ENCODE data around the gene PNN. TPM values are rescaled to one million over a fixed set of nuclear protein-coding genes. Genes with fewer than 3 reads are reported as not detected.
"Not testable (repeated sequence)": the region's sequence is repeated elsewhere in the genome, so short reads cannot be mapped to it uniquely, and the experiment has no call there.

Gene PNN
- polyA plus RNA-seq: 10 to 100 TPM in 2 of 3 donors, 1 to 10 TPM in 1; 9.5 to 34.7 (median 17.1) TPM

DNA sequence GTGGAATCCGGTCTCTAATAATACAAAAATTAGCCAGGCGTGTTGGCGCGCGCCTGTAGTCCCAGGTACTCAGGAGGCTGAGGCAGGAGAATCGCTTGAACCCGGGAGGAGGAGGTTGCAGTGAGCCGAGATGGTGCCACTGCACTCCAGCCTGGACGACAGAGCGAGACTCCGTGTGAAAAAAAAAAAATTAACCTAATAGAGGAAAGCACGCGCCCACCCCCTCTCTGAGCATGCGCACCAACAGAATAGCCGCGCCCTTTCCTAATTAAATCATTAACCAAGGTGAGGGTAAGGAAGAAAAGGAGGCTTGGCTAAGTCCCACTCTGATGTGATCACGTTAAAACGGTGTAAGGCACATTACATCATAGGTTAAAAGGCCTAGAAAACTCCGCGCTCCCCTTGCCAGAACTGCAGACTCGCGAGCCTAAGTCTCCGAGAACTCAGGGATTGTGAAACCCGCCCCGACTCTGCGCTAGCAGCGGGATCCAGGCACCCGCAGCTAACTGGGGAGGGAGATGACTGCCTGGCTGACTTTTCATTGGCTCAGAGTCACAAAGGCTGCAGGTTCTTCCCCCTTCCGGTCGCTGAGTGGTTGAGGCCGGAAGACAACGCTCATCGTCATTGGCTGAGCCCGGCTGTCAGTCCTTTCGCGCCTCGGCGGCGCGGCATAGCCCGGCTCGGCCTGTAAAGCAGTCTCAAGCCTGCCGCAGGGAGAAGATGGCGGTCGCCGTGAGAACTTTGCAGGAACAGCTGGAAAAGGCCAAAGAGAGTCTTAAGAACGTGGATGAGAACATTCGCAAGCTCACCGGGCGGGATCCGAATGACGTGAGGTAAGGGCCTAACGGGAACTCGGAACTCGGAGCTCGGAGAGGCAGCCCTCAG is at the start of gene PNN:
TSS of gene PNN (plus strand) at position 695 of the 885 bp plus-strand sequence. CDS start at position 721, 26 bp downstream.
- H3K27me3 Mint-ChIP-seq (ENCODE audit: low read depth in 3 of 3): peaks cover 13 to 25% (median 18%) of the 10 kb centered on the region in 3 donors
- H3K4me1 Mint-ChIP-seq: peaks cover 47 to 59% of the 10 kb centered on the region in 2 donors
- peaks cover 15 to 26% (median 17%) of the 10 kb centered on the region in 3 donors for H3K36me3 Mint-ChIP-seq
- H3K27ac Mint-ChIP-seq: peak within 1 kb of the TSS; percentile 98 to 100 (median 99)
- peak within 1 kb of the TSS; percentile 97 to 100 (median 99) for H3K4me3 Mint-ChIP-seq
- DNase-seq: peak; percentile 97
- H3K9me3 Mint-ChIP-seq: no peaks in the 10 kb centered on the region

DNA sequence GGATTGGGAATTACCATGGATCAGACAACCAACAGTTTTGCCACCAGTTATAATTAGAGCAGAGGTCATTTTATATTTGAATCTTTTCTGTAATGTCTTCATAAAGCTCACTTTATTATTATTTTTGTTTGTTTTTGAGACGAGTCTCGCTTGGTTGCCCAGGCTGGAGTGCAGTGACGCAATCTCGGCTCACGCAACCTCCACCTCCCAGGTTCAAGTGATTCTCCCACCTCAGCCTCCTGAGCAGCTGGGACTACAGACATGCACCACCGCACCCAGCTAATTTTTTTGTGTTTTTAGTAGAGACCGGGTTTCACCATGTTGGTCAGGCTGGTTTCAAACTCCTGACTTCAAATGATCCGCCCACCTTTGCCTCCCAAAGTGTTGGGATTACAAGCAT is 37.2 kb upstream of the PNN start:
- DNase-seq; H3K9me3 Mint-ChIP-seq; H3K27me3 Mint-ChIP-seq (ENCODE audit: low read depth in 3 of 3); H3K4me3 Mint-ChIP-seq: not testable (repeated sequence)
- H3K36me3 Mint-ChIP-seq: peaks cover 14 to 38% (median 26%) of the 10 kb centered on the region in 3 donors
- H3K27ac Mint-ChIP-seq: peak overlapping the region in 1 of 6 donors; percentile 8
- peaks cover 14 to 15% of the 10 kb centered on the region in 2 donors for H3K4me1 Mint-ChIP-seq

DNA sequence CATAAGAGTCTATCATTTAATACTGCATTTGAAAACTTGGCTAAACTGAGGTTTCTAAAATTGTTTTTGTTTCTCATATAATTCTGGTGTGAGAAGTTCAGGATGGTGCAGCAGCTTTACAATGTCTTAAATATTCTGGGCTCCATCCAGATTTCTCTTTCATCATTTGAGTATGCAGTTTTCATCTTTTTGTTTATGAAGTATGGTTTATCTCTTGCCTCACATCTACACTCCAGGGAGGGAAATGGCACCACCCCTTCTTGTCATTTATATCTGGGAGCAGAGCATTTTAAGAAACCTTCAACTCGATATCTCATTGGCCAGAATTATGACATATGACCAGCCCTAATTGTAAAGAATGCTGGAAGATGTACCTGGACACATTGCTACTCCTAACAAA is 36.6 kb upstream of the PNN start:
- no peaks in the 10 kb centered on the region for H3K27me3 Mint-ChIP-seq (ENCODE audit: low read depth in 3 of 3)
- H3K27ac Mint-ChIP-seq: no peak overlapping the region
- H3K4me1 Mint-ChIP-seq: peaks cover 15 to 19% of the 10 kb centered on the region in 2 donors
- no peak for DNase-seq
- no peak overlapping the region for H3K4me3 Mint-ChIP-seq
- peaks cover 18 to 43% (median 27%) of the 10 kb centered on the region in 3 donors for H3K36me3 Mint-ChIP-seq
- peaks cover 0 to 2% (median 0%) of the 10 kb centered on the region in 6 donors for H3K9me3 Mint-ChIP-seq

DNA sequence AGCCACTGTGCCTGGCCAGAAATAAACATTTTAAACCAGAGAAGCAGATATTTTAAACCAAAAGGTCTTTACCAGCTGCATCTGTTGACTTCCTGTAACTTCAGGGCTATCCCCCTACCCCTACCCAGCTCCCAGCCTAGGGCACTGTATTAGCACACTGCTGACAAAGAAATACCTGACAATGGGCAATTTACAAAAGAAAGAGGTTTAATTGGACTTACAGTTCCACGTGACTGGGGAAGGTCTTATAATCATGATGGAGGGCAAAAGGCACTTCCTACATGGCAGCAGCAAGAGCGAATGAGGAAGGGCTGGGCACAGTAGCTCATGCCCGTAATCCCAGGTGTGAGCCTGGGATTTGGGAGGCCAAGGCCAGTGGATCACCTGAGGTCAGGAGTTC is 34.9 kb upstream of the PNN start:
- Mint-ChIP-seq H3K9me3 (peaks cover 0 to 2% (median 0%) of the 10 kb centered on the region in 6 donors), H3K27ac (peak overlapping the region in 4 of 6 donors; percentile 15 to 67 (median 42)), H3K4me1 (peaks cover 15 to 19% of the 10 kb centered on the region in 2 donors), H3K4me3 (peak overlapping the region in 1 of 5 donors; percentile 35), H3K36me3 (peaks cover 18 to 30% (median 24%) of the 10 kb centered on the region in 3 donors), H3K27me3 (ENCODE audit: low read depth in 3 of 3) (no peaks in the 10 kb centered on the region)
- DNase-seq: no peak

DNA sequence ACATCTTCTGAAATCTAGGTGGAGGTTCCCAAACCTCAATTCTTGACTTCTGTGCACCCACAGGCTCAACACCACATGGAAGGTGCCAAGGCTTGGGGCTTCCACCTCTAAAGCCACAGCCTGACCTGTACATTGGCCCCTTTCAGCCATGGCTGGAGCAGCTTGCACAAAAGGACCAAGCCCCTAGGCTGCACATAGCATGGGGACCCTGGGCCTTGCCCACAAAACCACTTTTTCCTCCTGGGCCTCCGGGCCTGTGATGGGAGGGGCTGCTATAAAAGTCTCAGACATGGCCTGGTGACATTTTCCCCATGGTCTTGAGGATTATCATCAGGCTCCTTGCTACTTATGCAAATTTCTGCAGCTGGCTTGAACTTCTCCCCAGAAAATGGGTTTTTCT is 33.4 kb upstream of the PNN start:
- H3K36me3 Mint-ChIP-seq: peaks cover 15 to 27% (median 24%) of the 10 kb centered on the region in 3 donors
- not testable (repeated sequence) for DNase-seq; H3K4me3 Mint-ChIP-seq; H3K27ac Mint-ChIP-seq; H3K27me3 Mint-ChIP-seq (ENCODE audit: low read depth in 3 of 3); H3K9me3 Mint-ChIP-seq
- H3K4me1 Mint-ChIP-seq: peaks cover 15 to 19% of the 10 kb centered on the region in 2 donors

DNA sequence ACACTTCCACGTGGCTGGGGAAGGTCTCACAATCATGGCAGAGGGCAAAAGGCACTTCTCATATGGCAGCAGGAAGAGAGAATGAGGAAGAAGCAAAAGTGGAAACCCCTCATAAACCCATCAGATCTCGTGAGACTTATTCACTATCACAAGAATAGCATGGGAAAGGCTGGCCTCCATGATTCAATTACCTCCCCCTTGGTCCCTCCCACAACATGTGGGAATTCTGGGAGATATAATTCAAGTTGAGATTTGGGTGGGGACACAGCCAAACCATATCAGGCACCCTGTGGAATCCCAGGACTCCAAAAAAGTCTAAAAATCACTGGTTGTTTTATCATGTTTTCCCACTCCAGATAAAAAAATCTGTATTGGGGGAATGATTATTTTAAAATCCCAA is 31.8 kb upstream of the PNN start:
- Mint-ChIP-seq H3K36me3 (peaks cover 15 to 36% (median 33%) of the 10 kb centered on the region in 3 donors), H3K27ac (peak overlapping the region in 1 of 6 donors; percentile 3), H3K4me1 (peaks cover 15 to 19% of the 10 kb centered on the region in 2 donors)
- H3K27me3 Mint-ChIP-seq (ENCODE audit: low read depth in 3 of 3); H3K9me3 Mint-ChIP-seq; DNase-seq; H3K4me3 Mint-ChIP-seq: not testable (repeated sequence)

DNA sequence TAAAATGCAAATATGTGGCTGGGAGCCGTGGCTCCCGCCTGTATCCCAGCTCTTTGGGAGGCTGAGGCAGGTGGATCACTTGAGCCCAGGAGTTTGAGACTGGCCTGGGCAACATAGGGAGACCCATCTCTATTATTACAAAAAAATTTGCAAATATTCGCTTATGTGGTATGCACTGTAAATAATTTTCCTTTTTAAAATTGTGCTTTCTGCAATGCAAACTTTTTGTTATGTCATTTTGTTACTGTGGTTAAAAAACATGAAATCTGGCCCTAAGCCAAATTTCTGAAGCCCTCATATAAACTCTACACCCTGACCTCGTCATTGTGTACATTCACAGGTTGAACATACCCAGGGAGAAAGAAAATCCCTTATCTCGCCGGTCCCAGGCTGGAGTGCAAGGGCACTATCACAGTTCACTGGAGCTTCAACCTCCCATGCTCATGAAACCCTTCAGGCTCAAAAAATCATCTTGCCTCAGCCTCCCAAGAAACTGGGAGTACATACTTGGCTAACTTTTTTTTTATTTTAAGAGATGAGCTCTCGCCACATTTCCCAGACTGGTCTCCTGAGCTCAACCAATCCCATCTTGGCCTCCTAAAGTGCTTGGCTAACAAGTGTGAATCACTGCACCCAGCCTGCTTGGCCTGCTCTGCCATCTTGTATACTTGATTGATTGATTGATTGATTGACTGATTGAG is 29.6 kb upstream of the PNN start:
- H3K36me3 Mint-ChIP-seq: peaks cover 5 to 28% (median 27%) of the 10 kb centered on the region in 3 donors
- H3K4me3 Mint-ChIP-seq: no peak overlapping the region
- H3K9me3 Mint-ChIP-seq: peaks cover 0 to 2% (median 0%) of the 10 kb centered on the region in 6 donors
- H3K27ac Mint-ChIP-seq: peak overlapping the region in 1 of 6 donors; percentile 82
- H3K4me1 Mint-ChIP-seq: peaks cover 12 to 14% of the 10 kb centered on the region in 2 donors
- H3K27me3 Mint-ChIP-seq (ENCODE audit: low read depth in 3 of 3): peaks cover 0 to 2% (median 0%) of the 10 kb centered on the region in 3 donors
- no peak for DNase-seq

DNA sequence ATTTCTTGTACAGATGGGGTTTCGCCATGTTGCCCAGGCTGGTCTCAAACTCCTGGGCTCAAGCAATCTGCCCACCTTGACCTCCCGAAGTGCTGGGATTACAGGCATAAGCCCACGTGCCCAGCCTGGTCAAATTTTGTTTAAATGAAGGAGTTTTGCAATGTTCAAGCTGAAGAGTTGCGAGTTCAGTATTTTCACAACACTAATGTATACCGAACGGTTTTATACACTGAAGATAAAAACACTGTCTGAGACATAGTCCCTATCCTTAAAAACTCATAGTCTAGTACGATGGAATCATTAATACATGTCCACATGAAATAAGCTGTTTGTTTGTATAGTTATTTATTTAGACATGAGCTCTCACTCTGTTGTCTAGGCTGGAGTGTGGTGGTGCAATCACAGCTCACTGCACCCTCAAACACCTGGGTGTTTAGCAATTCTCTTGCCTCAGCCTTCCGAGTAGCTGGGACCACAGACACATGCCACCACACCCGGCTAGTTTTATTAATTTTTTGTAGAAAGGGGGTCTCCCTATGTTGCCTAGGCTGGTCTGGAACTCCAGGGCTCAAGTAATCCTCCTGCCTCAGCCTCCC is 20.4 kb upstream of the PNN start:
- Mint-ChIP-seq H3K36me3 (peaks cover 3 to 22% (median 4%) of the 10 kb centered on the region in 3 donors), H3K4me1 (peaks cover 0 to 6% of the 10 kb centered on the region in 2 donors), H3K27me3 (ENCODE audit: low read depth in 3 of 3) (no peaks in the 10 kb centered on the region), H3K4me3 (no peak overlapping the region), H3K27ac (peak overlapping the region in 1 of 6 donors; percentile 1), H3K9me3 (no peaks in the 10 kb centered on the region)
- no peak for DNase-seq

DNA sequence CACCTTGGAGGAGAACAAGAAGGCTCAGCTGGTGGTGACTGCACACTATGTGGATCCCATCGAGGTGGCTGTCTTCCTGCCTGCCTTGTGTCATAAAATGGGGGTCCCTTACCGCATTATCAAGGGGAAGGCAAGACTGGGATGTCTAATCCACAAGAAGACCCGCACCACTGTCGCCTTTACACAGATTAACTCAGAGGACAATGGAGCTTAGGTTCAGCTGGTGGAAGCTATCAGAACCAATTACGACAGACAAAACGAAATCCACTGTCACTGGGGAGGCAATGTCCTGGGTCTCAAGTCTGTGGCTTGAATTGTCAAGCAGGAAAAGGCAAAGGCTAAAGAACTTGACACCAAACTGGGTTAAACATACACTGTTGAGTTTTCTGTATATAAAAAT is 17.6 kb upstream of the PNN start:
- Mint-ChIP-seq H3K27me3 (ENCODE audit: low read depth in 3 of 3) (peaks cover 0 to 2% (median 0%) of the 10 kb centered on the region in 3 donors), H3K36me3 (peaks cover 3 to 12% (median 3%) of the 10 kb centered on the region in 3 donors), H3K4me1 (peaks cover 9 to 24% of the 10 kb centered on the region in 2 donors), H3K9me3 (no peaks in the 10 kb centered on the region), H3K27ac (no peak overlapping the region), H3K4me3 (no peak overlapping the region)
- DNase-seq: no peak

DNA sequence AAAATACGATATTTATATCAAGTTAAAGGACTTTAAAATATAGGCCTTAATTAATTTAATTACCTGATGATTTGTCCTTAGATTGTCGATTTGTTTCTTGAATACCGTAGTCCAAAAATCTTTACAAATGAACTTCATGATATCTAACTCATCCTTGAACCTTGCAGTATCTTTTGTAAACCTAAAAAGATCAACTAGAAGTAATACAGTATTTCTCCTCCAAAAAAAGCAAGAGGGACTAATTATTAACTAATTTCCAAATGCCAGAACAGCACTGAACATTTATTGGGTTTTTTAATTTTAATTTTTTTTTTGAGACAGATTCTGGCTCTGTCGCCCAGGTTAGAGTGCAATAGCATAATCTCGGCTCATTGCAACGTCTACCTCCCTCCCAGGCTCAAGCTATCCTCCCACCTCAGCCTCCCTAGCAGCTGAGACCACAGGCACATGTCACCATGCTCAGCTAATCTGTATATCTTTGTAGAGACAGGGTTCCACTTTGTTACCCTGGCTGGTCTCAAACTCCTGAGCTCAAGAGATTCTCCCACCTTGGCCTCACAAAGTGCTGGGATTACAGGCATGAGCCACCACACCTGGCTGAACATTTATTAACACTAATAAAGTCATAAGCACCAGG is 16.7 kb upstream of the PNN start:
- Mint-ChIP-seq H3K4me1 (peaks cover 14 to 30% of the 10 kb centered on the region in 2 donors), H3K4me3 (no peak overlapping the region), H3K27ac (no peak overlapping the region), H3K27me3 (ENCODE audit: low read depth in 3 of 3) (peaks cover 0 to 3% (median 0%) of the 10 kb centered on the region in 3 donors), H3K9me3 (no peaks in the 10 kb centered on the region), H3K36me3 (peaks cover 3 to 17% (median 7%) of the 10 kb centered on the region in 3 donors)
- DNase-seq: no peak

DNA sequence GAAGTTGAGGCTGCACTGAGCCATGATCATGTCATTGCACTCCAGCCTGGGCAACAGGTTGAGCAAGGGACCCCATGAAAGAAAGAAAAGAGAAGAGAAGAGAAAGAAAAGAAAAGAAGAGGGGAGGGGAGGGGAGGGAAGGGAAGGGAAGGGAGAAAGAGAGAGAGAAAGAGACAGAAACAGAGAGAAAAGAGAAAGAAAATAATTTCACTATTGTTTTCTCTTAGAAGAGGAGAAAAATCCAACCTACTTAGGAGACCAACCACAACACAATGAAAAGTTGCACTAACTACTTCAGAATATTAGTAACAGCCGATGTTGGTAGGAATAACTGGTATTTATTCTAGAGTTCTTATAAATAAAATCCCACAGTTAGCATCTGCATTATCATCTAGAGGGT is 14.6 kb upstream of the PNN start:
- Mint-ChIP-seq H3K4me3 (no peak overlapping the region), H3K27ac (peak overlapping the region in 1 of 6 donors; percentile 54), H3K27me3 (ENCODE audit: low read depth in 3 of 3) (peaks cover 0 to 6% (median 0%) of the 10 kb centered on the region in 3 donors), H3K4me1 (peaks cover 22 to 50% of the 10 kb centered on the region in 2 donors), H3K9me3 (no peaks in the 10 kb centered on the region), H3K36me3 (peaks cover 8 to 13% (median 10%) of the 10 kb centered on the region in 3 donors)
- no peak for DNase-seq

DNA sequence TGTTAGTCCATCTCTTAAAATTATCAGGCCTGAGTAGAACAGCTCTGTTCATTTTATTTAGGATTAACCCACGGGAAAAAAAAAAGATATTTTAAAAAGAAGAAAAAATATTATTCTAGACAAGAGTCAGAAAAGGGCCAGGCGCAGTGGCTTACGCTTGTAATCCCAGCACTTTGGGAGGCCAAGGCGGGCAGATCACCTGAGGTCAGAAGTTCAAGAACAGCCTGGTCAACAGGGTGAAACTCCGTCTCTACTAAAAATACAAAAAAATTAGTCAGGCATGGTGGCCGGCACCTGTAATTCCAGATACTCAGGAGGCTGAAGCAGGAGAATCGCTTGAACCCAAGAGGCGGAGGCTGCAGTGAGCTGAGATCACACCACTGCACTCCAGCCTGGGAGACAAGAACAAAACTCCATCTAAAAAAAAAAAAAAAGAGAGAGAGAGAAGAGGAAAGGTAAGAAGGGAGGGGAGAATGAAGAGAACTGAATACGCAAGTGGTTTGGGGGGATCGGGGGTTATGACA is 7.2 kb upstream of the PNN start:
- Mint-ChIP-seq H3K27ac (peak overlapping the region in 3 of 6 donors; percentile 31 to 75 (median 71)), H3K27me3 (ENCODE audit: low read depth in 3 of 3) (peaks cover 3 to 11% (median 5%) of the 10 kb centered on the region in 3 donors), H3K4me3 (peak overlapping the region in 4 of 5 donors; percentile 10 to 98 (median 66)), H3K4me1 (peaks cover 50 to 72% of the 10 kb centered on the region in 2 donors)
- H3K9me3 Mint-ChIP-seq, H3K36me3 Mint-ChIP-seq, DNase-seq: not testable (repeated sequence)

DNA sequence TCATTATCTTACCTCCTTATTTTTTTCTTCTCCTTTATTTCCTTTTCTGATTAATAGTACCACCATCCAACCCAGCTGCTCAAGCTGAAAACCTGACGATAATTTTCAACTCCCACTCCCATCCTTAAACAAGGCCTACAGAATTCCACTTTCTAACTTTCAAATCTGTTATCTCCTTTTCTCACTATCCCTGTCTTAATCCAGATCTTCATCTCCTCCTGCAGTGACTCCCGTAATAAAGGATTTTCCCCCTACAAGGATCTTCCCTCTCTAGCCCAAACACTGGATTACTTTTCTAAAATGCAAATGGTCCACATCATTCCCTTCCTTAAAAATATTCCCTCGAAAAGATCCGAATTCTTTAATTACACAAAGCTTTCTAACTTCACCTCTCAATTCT is 6.5 kb upstream of the PNN start:
- peaks cover 2 to 4% (median 3%) of the 10 kb centered on the region in 3 donors for H3K36me3 Mint-ChIP-seq
- H3K4me1 Mint-ChIP-seq: peaks cover 46 to 67% of the 10 kb centered on the region in 2 donors
- peak overlapping the region; percentile 30 to 98 (median 86) for H3K4me3 Mint-ChIP-seq
- peak overlapping the region; percentile 60 to 86 (median 78) for H3K27ac Mint-ChIP-seq
- DNase-seq: no peak
- H3K9me3 Mint-ChIP-seq: no peaks in the 10 kb centered on the region
- peaks cover 3 to 11% (median 5%) of the 10 kb centered on the region in 3 donors for H3K27me3 Mint-ChIP-seq (ENCODE audit: low read depth in 3 of 3)

All from immature natural killer cell (primary cell).